ENCODE measurements around the gene GTF2H1. TPM values are rescaled to one million over a fixed set of nuclear protein-coding genes. Genes with fewer than 3 reads are reported as not detected.

Gene GTF2H1
- polyA plus RNA-seq, 1 of the 3 experiments (the other 2 are of a cell fraction) = 31.2 TPM

DNA sequence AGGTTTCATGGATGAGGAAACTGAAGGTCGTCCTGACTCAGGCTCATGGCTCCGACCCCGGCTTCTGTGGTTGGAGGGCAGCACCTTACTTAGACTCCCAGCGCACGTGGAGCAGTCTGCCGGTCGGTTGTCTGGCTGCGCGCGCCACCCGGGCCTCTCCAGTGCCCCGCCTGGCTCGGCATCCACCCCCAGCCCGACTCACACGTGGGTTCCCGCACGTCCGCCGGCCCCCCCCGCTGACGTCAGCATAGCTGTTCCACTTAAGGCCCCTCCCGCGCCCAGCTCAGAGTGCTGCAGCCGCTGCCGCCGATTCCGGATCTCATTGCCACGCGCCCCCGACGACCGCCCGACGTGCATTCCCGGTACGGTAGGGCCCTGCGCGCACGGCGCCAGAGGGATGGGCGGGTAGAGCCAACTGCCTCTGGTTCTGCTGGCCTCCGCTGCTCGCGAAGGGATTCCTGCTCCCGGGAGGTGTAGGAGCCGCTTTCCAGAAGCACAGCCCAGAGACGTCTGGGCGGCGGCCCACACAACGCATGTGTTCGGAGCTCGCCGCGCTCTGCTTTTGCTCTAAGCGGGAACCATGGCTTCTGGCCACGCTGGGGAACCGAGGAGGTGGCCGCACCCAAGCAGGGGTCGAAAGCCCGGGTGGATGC, 72.0 kb downstream of the GTF2H1 start, which contains the start of gene LDHA:
LDHA (plus strand) TSS at position 289 of the 653 bp plus-strand sequence. CDS start 2,280 bp downstream, outside the sequence.
- Histone ChIP-seq H4K20me1 (ENCODE audit: insufficient read depth) (peaks cover 39% of the 10 kb centered on the region), H3K9ac (peak within 1 kb of the TSS; percentile 99), H3K36me3 (replicated peaks in 1 of 2; ENCODE audit: control insufficient read depth in 1 of 2, insufficient read depth in 2 of 2, low read length in 1 of 2) (peaks cover 25 to 34% of the 10 kb centered on the region in 2 experiments), H3K9me2 (no peaks in the 10 kb centered on the region), H3K27me3 (ENCODE audit: insufficient read depth) (no peaks in the 10 kb centered on the region), H3K4me3 (ENCODE audit: low read depth in 2 of 2, low read length in 1 of 2) (peak within 1 kb of the TSS; percentile 84 to 98), H3K9me3 (no peaks in the 10 kb centered on the region), H3F3A (replicated peaks; ENCODE audit: insufficient read depth) (peaks cover 44% of the 10 kb centered on the region), H2AFZ (ENCODE audit: low read depth) (peak within 1 kb of the TSS; percentile 79), H3K4me2 (peak within 1 kb of the TSS; percentile 97), H3K27ac (ENCODE audit: low read depth in 2 of 2, low read length in 1 of 2) (peak within 1 kb of the TSS; percentile 89 to 96), H3K4me1 (ENCODE audit: control insufficient read depth in 1 of 2, insufficient read depth in 2 of 2, low read depth in 1 of 2, low read length in 1 of 2) (peaks cover 12% of the 10 kb centered on the region in 2 experiments; a peak in 3 of 4 replicates), H3K79me2 (ENCODE audit: insufficient read depth) (peaks cover 54% of the 10 kb centered on the region)
- ChIA-PET POLR2A (interaction anchor here (0.9 to 4.0 kb wide), 11 partner anchors 8 to 312 kb away, joined by 3 to 45 read pairs (median 6); partner anchors contain the start of genes GTF2H1, HPS5, TSG101 and UEVLD), CTCF (no interaction called here)
- DNase-seq = peak; percentile 95
- 2% methylated on average over 25 of the region's 60 CpGs for WGBS (ENCODE audit: low lambda C conversion rate)
- TF ChIP-seq, protein P1, sequence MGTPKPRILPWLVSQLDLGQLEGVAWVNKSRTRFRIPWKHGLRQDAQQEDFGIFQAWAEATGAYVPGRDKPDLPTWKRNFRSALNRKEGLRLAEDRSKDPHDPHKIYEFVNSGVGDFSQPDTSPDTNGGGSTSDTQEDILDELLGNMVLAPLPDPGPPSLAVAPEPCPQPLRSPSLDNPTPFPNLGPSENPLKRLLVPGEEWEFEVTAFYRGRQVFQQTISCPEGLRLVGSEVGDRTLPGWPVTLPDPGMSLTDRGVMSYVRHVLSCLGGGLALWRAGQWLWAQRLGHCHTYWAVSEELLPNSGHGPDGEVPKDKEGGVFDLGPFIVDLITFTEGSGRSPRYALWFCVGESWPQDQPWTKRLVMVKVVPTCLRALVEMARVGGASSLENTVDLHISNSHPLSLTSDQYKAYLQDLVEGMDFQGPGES (IDR thresholded peaks at IDR 0.05; ENCODE audit: low read depth, low read length) = no peak
- TF ChIP-seq MXI1 (IDR thresholded peaks at IDR 0.05; ENCODE audit: low read depth, low read length) (peak; percentile 97), SIN3A (IDR thresholded peaks at IDR 0.05; ENCODE audit: borderline replicate concordance, low read depth, low read length) (peak; percentile 98), GABPA (IDR thresholded peaks at IDR 0.05; ENCODE audit: low read depth) (no peak), JUND (IDR thresholded peaks at IDR 0.05) (no peak), RXRA (IDR thresholded peaks at IDR 0.05; ENCODE audit: borderline replicate concordance, low read depth) (peak; percentile 44; the same call in 1 of the 2 replicates), CHD2 (IDR thresholded peaks at IDR 0.05; ENCODE audit: low read length, partially characterized antibody) (peak; percentile 55), RAD21 (IDR thresholded peaks at IDR 0.05; ENCODE audit: low read length) (peak; percentile 1; the same call in 1 of the 2 replicates), NRF1 (IDR thresholded peaks at IDR 0.05; ENCODE audit: low read depth, low read length) (peak; percentile 48; the same call in 1 of the 2 replicates), RFX5 (IDR thresholded peaks at IDR 0.05; ENCODE audit: low read length) (no peak), YY1 (IDR thresholded peaks at IDR 0.05; ENCODE audit: low read depth) (peak; percentile 57; the same call in 1 of the 2 replicates), SMC3 (IDR thresholded peaks at IDR 0.05; ENCODE audit: low read depth, low read length) (no peak), TAF1 (IDR thresholded peaks at IDR 0.05; ENCODE audit: borderline replicate concordance, low read depth, low read length) (peak; percentile 94), TEAD4 (IDR thresholded peaks at IDR 0.05; ENCODE audit: borderline replicate concordance, insufficient read depth) (no peak), ELF1 (IDR thresholded peaks at IDR 0.05) (peak; percentile 58), MEF2A (IDR thresholded peaks at IDR 0.05; ENCODE audit: borderline replicate concordance, low read depth) (peak; percentile 7; the same call in 1 of the 2 replicates), POLR2AphosphoS5 (IDR thresholded peaks at IDR 0.05; ENCODE audit: low read depth, low read length) (peak; percentile 100), TCF12 (IDR thresholded peaks at IDR 0.05) (peak; percentile 71), NFIC (IDR thresholded peaks at IDR 0.05; ENCODE audit: borderline replicate concordance) (peak; percentile 65), EP300 (IDR thresholded peaks at IDR 0.05; ENCODE audit: borderline replicate concordance in 1 of 2, low read depth in 1 of 2, low read length in 1 of 2) (peak; percentile 60 to 66; a peak in 2 of 4 replicates)
- TF ChIP-seq, protein P2, sequence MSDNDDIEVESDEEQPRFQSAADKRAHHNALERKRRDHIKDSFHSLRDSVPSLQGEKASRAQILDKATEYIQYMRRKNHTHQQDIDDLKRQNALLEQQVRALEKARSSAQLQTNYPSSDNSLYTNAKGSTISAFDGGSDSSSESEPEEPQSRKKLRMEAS (IDR thresholded peaks at IDR 0.05; ENCODE audit: low read depth) = peak; percentile 100
- TF ChIP-seq, protein P3, sequence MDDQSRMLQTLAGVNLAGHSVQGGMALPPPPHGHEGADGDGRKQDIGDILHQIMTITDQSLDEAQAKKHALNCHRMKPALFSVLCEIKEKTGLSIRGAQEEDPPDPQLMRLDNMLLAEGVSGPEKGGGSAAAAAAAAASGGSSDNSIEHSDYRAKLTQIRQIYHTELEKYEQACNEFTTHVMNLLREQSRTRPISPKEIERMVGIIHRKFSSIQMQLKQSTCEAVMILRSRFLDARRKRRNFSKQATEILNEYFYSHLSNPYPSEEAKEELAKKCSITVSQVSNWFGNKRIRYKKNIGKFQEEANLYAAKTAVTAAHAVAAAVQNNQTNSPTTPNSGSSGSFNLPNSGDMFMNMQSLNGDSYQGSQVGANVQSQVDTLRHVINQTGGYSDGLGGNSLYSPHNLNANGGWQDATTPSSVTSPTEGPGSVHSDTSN (IDR thresholded peaks at IDR 0.05) = peak; percentile 59; the same call in 1 of the 2 replicates
- TF ChIP-seq, protein P4, sequence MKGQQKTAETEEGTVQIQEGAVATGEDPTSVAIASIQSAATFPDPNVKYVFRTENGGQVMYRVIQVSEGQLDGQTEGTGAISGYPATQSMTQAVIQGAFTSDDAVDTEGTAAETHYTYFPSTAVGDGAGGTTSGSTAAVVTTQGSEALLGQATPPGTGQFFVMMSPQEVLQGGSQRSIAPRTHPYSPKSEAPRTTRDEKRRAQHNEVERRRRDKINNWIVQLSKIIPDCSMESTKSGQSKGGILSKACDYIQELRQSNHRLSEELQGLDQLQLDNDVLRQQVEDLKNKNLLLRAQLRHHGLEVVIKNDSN (IDR thresholded peaks at IDR 0.05; ENCODE audit: borderline replicate concordance, low read depth) = peak; percentile 90
- TF ChIP-seq, protein P5, sequence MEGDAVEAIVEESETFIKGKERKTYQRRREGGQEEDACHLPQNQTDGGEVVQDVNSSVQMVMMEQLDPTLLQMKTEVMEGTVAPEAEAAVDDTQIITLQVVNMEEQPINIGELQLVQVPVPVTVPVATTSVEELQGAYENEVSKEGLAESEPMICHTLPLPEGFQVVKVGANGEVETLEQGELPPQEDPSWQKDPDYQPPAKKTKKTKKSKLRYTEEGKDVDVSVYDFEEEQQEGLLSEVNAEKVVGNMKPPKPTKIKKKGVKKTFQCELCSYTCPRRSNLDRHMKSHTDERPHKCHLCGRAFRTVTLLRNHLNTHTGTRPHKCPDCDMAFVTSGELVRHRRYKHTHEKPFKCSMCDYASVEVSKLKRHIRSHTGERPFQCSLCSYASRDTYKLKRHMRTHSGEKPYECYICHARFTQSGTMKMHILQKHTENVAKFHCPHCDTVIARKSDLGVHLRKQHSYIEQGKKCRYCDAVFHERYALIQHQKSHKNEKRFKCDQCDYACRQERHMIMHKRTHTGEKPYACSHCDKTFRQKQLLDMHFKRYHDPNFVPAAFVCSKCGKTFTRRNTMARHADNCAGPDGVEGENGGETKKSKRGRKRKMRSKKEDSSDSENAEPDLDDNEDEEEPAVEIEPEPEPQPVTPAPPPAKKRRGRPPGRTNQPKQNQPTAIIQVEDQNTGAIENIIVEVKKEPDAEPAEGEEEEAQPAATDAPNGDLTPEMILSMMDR (IDR thresholded peaks at IDR 0.05) = no peak
- TF ChIP-seq, protein P6, sequence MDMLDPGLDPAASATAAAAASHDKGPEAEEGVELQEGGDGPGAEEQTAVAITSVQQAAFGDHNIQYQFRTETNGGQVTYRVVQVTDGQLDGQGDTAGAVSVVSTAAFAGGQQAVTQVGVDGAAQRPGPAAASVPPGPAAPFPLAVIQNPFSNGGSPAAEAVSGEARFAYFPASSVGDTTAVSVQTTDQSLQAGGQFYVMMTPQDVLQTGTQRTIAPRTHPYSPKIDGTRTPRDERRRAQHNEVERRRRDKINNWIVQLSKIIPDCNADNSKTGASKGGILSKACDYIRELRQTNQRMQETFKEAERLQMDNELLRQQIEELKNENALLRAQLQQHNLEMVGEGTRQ (IDR thresholded peaks at IDR 0.05; ENCODE audit: borderline replicate concordance, low read depth, low read length) = peak; percentile 9; the same call in 1 of the 2 replicates
- TF ChIP-seq, protein P7, sequence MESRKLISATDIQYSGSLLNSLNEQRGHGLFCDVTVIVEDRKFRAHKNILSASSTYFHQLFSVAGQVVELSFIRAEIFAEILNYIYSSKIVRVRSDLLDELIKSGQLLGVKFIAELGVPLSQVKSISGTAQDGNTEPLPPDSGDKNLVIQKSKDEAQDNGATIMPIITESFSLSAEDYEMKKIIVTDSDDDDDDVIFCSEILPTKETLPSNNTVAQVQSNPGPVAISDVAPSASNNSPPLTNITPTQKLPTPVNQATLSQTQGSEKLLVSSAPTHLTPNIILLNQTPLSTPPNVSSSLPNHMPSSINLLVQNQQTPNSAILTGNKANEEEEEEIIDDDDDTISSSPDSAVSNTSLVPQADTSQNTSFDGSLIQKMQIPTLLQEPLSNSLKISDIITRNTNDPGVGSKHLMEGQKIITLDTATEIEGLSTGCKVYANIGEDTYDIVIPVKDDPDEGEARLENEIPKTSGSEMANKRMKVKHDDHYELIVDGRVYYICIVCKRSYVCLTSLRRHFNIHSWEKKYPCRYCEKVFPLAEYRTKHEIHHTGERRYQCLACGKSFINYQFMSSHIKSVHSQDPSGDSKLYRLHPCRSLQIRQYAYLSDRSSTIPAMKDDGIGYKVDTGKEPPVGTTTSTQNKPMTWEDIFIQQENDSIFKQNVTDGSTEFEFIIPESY (IDR thresholded peaks at IDR 0.05; ENCODE audit: borderline replicate concordance, low read depth) = 0 out of 2 replicates have a peak, but pooled peaks have one; percentile 37

Measured in SK-N-SH (cell line).